HG02763 (cell line): ENCODE measurements around the gene EMD.
A peak's percentile ranks its signal among the peaks of the same experiment; 100 is the strongest.
"Not testable (repeated sequence)": the region's sequence is repeated elsewhere in the genome, so short reads cannot be mapped to it uniquely, and the experiment has no call there.

Experiments
- ATAC-seq: cut with Tn5 transposase; IDR thresholded peaks from one replicate; pipeline ENCODE4 v1.9.1; 2021; ENCODE audit warnings: mild to moderate bottlenecking, moderate library complexity; ENCODE audit not compliant: unreplicated experiment

EMD gene

DNA sequence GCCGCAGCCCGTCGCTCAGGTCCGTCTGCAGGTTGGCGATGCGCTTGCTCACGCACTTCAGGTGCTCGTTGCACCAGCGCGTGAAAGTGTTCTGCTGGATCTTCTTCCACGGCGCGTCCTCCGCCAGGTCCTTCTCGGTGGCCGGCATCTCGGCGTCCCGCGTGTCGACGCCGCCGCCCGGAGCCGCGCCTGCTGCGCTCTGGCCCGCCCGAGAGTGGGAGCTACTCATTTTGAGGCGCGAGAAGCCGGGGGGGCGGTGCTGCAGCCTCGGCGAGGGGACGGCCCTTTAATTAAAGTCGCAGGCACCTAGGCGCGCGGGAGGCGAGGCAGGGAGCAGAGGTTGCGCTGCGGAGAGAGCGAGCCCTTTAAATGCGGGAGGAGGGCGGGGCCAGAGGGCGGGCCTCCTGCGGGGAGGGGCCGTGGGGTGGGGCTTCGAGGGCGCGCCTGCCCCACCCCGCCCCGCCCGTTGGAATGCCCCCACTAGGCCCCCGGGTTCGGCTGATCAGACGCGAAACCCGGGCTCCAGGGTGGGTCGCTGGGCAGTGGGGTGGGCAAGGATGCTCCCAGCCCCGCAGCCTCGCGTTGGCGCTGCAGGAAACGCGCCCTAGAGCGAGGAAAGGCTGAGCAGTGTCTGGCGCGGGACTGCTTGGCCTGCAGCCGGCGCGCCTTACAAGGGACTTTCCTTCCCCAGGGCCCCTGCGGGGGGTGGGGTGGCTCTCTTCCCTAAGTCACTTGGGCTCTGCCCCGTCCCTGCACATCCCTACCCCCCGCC is 7.9 kb upstream of the EMD start:
- ATAC-seq: peak; percentile 70

DNA sequence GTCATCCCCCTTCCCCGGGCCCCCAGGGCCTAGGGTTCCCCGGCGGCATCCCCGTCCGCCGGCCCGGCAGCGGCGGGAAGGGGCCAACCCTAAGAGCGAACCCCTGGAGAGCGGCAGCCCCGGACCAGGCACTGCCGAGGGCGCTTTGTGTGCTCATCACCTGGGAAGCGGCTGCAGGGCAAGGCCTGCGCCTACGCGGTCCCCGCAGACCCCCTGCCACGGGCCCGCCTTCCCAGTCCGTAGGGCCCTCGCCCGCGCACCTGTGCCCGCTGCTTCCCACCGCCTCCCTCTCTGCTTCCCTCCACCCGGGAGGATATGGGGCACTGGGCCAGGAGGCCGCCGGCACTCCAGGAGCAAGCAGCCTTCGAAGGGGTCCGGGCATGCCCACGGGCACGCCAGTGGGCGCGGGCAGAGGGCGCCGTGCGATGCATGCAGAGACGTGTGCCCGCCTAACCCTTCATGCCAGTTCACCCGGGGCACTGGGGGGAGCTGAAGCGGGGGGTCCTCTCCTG is 7.2 kb upstream of the EMD start:
- ATAC-seq: peak; percentile 1

DNA sequence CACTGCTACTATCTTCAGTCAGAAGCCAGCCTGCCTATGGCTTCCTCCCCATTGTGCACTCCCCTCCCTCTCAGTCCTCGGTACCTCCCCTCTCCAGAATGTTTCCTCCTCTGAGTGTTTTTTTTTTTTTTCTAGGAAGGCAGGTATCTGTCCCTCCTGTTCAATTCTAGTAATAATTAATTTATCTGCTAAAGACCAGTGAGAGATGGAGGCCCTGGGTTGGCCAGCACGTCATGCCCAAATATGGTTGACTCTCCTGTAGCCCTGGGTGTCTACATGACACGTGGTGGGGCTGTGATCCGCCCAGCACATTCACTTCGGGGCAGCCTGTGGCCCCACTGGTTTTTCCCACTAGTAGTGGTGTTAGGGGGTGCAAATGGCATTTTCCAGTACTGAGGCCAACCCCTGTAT is 6.5 kb upstream of the EMD start:
- ATAC-seq: no peak

DNA sequence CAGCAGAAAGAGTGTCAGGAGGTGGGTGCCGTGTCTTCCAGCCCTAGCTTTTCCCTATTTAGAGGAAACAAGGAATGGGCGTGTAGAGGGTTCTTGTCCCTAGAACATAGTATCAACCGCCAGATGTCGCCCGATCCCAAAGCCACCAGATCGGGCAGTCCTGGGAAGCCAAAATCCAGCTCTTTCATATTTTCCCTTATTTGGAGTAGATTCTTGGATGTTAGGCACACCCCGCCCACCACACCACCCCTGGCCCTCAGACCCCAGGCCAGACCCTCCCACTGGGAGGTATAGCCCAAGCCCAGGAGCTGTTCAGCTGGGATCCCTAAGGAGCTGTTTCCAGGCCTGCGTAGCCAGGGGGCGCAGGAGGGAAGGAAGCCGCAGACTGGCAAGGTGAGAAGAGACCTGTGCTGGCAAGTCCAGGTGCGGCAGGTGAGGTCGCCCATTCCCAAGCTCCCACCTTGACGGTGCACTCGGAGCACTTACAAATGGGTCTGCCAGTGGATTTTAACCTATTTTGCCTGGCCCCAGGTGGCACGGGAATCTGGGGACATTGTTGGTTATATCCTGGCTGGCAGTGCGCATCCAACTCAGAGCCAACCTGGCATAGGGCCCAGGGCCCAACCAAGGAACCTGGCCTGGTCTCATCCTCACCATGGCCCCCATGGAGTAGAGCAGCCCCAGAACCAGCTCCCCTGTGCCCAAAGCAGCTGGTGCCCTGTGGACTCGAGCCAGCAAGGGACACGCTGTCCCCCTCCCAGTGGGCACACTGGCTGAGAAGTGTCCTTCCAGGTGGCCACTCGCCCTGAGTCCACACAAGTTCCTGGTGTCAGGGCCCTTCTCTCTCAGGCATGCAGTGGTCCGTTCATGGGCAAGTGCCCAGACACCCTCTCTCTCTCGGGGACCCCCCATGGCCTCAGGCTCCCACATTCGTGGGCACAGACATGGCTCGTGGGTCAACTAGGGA is 5.5 kb upstream of the EMD start:
- ATAC-seq: no peak

DNA sequence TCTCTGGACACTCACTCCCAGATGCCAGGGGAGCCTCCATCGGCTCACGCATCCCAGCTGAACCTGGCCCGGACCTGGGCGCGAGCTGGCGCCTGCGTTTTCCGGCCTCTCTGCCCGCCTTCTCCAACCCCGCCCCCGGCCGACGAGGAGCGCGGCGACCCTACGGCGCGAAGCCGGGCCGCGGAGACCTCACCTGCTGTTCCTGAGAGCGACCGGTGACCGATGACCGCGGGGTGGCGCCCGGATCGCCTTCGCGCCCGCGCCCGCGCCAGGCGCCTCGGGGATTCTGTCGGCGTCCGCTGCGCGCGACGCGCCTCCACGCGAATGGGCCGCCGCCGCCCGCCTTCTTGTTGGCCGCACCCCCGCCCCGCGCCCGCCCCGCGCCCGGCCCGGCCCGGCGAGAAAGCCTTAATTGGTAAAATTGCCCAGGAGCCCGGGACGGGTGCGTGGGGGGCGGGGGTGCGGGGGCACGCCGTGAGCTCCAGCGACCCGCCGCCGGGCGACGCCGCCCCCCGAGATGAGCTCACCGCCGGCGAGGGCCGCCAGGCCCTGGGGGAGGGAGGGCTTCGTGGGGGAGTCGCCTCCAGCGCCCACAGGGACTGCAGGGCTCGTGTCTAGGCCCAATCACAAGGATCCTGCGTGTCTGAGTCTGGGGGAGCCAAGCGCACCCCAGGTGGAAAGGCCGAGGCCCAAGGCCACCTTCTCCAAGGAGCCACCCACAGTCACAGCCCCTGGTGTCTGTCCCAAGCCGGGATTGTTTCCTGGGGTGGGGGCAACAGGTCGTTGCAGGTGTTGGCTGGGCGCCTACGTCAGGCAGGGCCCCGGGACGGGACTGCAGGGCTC is 4.6 kb upstream of the EMD start, which contains the start of gene FLNA:
Gene FLNA, minus strand, starts transcription at position 322 of the 843 bp plus-strand sequence. CDS start 3,389 bp downstream, outside the sequence.
- no peak for ATAC-seq

DNA sequence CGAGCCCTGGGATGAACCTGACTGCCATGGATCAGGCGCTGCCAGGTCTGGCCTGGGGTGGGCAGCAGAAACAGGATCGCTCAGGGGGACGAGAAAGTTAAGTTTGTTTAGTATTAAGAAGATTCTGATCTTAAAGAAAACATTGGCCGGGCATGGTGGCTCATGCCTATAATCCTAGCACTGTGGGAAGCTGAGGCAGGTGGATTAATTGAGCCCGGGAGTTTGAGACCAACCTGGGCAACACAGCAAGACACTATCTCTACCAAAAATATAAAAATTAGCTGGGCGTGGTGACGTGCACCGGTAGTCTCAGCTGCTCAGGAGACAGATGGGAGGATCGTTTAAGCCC is 4.0 kb upstream of the EMD start:
- ATAC-seq: no peak

DNA sequence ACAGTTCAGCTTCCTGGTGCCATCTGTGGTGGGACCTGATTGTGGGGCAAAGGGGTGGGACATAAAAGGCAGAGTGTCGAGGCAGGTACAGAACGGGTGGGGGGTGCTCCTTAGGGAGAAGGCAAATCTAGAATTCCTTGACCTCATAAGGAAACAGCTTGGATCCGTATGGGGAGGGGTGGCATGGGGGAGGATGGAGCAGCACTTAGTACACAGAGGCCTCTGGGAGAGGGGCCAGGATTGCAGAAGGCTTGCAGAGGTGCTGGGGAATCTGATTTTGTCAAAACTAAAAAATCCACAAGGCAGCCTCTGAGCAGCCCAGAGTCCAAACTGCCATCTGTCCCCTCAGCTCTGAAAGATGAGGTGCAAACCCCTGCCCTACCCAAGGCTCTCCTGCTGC is 2.3 kb upstream of the EMD start:
- no peak for ATAC-seq

DNA sequence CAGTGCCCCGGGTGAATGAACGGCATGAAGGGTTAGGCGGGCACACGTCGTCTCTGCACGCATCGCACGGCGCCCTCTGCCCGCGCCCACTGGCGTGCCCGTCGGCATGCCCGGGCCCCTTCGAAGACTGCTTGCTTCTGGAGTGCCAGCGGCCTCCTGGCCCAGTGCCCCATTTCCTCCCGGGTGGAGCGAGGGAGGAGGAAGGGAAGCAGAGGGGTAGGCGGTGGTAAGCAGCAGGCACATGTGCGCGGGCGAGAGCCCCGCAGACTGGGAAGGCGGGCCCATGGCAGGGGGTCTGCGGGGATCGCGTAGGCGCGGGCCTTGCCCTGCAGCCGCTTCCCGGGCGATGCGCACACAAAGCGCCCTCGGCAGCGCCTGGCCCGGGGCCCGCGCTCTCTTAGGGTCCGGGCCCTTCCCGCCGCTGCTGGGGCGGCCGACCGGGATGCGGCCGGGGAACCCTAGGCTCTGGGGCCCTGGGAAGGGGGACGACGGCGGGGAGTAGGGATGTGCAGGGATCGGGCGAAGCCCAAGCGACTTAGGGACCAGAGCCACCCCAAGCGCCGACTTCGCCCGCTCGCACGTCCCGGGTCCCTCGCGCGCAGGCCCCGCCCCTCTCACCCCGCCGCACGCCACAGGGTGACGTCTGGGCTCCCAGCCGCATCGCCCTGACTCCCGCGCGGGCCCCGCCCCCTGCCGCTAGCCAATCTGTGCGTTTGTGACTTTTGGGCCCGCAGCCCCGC is 866 bp upstream of the EMD start:
- peak; percentile 0 for ATAC-seq

DNA sequence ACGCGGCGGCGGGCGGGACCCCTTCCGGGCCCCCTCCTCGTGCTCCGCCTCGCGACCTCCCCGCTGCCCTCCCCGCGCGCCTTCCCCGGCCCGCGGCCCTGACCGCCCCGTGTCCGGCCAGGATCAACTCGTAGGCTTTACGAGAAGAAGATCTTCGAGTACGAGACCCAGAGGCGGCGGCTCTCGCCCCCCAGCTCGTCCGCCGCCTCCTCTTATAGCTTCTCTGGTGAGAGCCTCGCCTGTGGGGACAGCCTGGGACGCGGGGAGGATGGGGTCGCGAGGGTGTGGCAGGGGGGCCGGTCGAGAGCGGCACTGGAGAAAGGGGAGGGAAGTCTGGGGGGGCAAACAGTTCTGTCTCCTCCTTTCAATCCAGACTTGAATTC is 465 bp downstream of the EMD start:
- ATAC-seq: no peak

DNA sequence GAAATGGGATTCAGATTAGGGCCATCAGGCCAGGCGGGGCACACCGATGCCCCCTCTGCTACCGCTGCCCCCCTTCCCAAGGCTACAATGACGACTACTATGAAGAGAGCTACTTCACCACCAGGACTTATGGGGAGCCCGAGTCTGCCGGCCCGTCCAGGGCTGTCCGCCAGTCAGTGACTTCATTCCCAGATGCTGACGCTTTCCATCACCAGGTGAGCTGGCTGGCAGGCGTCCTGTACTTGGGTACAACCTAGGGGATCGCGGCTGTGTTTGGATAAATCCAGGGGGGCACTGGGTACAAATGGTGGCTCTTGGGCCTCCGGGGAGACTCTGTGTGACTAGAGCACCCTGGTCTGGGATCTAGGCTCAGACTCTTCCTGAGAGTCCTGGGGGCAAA is 1.1 kb downstream of the EMD start:
- ATAC-seq: no peak

DNA sequence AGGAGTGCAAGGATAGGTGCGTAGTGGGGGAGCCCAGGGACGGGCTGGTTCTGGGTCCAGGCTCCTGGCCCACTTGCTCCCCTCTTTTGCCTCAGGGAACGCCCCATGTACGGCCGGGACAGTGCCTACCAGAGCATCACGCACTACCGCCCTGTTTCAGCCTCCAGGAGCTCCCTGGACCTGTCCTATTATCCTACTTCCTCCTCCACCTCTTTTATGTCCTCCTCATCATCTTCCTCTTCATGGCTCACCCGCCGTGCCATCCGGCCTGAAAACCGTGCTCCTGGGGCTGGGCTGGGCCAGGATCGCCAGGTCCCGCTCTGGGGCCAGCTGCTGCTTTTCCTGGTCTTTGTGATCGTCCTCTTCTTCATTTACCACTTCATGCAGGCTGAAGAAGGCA is 1.7 kb downstream of the EMD start:
- no peak for ATAC-seq

DNA sequence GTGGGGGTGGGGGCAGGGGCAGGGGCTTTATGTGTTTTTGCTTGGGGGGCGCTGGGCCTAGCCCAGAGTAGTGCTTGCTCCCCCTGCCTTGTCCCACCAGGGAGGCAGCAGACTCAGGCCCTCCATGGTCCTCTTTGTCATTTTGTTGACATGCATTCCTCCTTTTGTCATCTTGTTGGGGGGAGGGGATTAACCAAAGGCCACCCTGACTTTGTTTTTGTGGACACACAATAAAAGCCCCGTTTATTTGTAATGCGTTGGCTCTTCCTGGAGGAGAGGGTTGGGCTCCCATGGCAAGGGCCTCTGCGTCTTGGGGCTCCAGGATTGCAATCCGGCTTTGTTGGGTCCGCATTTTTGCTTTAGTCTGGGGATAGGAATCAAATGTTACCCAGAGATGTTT is 2.2 kb downstream of the EMD start:
- ATAC-seq: no peak

DNA sequence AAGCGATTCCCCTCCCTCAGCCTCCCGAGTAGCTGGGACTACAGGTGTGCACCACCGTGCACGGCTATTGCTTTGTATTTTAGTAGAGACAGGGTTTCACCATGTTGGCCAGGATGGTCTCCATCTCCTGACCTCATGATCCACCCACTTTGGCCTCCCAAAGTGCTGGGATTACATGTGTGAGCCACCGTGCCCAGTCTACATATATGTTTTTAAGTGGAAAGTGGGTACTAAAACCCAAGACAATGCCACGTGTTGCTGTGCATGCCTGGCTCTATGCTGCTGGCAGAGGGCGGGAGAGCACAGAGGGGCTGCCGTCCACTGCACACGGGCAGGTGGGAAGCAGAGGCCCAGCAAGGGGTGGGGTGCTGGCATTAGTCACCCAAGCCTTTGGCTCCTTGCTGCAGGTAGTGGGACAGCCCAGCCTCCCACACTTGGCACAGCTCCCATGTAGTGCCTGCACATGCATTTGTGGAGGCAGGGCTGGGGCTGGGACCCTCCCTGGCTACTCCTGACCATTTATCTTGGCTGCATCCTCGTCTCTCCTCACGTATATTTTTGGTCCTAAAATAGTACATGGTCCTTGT is 3.5 kb downstream of the EMD start:
- ATAC-seq: no peak

DNA sequence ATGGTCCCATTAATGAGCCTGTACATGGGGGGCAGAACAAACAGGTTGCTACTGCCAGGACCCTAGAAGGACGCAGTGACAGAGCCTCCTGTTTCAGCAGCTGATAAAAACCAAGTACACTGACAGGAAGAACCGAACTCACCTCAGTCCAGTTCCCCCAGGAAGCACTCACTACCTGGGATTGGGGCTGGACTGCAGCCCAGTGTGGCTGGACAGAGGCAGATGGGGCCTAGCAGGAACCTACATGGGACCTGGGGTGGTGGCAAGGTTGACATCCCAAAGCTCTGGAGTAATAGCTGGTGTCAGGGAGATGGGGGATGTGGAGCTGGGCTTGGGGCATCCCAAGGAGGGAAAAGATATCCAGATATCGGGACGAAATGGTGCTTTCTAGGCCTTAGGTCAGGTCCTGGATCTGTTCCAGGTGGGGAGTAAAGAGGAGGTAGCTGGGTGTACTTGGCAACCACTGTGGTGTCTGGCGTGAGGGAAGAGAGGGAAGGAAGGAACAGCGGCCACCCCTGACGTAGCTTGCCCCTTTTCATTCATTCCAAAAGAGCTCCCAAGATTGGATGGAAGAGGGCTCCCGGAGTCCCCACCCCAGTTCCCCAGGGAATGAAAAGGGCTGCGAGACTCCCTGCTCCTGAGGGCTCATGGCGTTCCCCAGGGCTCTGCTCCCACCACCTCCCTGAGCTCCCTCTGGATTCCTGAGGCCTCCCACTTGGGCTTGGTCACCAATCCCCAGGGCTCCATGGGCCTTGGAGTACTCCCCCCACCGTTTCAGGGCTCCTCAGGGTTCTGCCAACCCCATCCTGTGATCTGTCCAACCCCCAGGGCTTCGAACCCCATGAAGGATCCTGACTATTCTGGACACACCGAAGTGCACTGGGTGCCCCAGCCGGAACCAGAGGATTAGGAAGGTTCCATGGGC is 4.5 kb downstream of the EMD start:
- no peak for ATAC-seq

DNA sequence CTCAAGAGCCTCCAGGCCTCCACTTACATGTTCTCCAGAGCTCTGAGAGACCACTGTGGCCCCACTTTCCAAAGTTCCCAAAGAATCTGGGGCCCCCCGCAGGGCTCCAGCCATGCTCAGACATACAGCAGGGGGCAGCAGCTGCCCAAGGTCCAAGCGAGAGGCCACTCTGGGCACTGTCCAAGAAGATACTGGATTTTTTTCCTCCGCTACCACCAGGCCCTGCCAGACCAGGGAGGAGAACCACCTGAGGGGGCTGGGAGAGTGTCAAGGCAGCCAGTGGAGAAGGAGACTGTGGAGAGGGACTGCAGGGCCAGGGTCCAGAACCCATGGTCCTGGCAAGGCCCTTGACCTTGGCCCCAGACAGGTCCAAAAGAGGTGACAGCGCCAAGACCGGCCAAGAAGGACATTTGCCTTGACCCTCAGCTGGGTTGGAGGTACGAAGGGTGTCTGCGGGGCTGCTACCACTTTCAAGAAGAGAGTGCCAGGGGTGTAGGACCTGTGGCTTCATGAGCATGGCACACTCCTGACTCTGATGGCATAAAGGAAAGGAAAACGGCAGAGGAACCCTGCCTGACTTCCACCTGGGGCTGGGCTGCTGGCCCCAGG is 5.3 kb downstream of the EMD start:
- ATAC-seq: no peak

DNA sequence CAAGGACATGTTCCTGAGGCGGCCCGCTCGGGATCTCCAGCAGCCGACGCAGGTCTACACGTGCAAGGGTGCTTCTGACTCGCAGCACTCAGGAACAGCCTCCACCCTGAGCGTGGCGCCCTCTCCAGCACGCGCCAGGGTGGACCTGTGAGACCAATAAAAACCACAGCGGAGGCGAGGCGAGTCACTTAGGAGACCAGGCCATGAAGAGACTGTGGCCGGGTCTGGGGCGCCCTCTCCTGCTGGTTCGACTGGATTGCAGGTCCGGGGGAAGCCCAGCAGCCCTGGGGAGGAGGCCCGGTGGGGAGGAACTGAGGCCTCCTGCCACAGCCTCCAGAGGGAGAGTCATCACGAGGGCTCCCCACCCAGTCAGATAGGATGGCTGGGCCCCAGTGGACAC is 9.0 kb downstream of the EMD start:
- not testable (repeated sequence) for ATAC-seq

DNA sequence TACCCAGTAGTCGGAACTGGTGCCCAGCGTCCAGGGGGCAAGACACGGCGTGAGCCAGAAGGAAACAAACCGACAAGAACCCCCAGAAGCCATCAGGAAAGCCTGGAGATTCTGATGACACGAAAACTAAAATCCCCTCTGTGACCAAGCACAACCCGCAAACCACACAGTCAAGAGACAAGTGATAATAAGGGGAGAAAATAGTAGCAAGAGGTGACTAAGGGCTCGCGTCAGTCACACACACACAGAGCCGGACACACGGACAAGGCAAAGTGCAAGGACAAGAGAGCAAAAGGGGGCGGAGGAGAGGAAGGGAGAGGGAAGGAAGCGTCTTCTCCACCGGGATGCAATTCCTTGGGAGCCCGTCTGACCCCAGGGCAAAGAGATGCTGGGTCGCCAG is 9.6 kb downstream of the EMD start:
- not testable (repeated sequence) for ATAC-seq
